Activated effector memory CD4-positive, alpha-beta T cell treated with anti-CD3 and anti-CD28 coated beads, Interleukin-2, amount 50 U/mL, for 16 hours (primary cell): ENCODE results near the gene TXNL1.
"Not testable (repeated sequence)": the region's sequence is repeated elsewhere in the genome, so short reads cannot be mapped to it uniquely, and the experiment has no call there.

Experiments
- DNase-seq: peaks from one replicate; pipeline ENCODE4 v3.0.0-alpha.2; 2020

Gene TXNL1

GRCh38 chr18:56643381-56643780 is 5.0 kb upstream of the TXNL1 start:
- DNase-seq, result no peak

GRCh38 chr18:56641714-56642337 is 3.4 kb upstream of the TXNL1 start:
- DNase-seq, result no peak

- no peak for DNase-seq
Measured at GRCh38 chr18:56639571-56639970, 1.2 kb upstream of the TXNL1 start.

- DNase-seq, result no peak
Measured at GRCh38 chr18:56639104-56639381, 651 bp upstream of the TXNL1 start.

- DNase-seq, result no peak
Measured at GRCh38 chr18:56637711-56638231, 621 bp downstream of the TXNL1 start.

- no peak for DNase-seq
Measured at GRCh38 chr18:56637176-56637575, 1.2 kb downstream of the TXNL1 start.

GRCh38 chr18:56635007-56635406 is 3.4 kb downstream of the TXNL1 start:
- DNase-seq, result no peak

GRCh38 chr18:56632070-56633022 is 6.0 kb downstream of the TXNL1 start:
- no peak for DNase-seq

- no peak for DNase-seq
Measured at GRCh38 chr18:56627991-56628390, 10.4 kb downstream of the TXNL1 start.

GRCh38 chr18:56615738-56616520 is 22.5 kb downstream of the TXNL1 start:
- no peak for DNase-seq

GRCh38 chr18:56606618-56607017 is 31.8 kb downstream of the TXNL1 start:
- no peak for DNase-seq

GRCh38 chr18:56598422-56598821 is 40.0 kb downstream of the TXNL1 start:
- DNase-seq, result no peak

- DNase-seq, result no peak
Measured at GRCh38 chr18:56593906-56594305, 44.5 kb downstream of the TXNL1 start.

- DNase-seq, result no peak
Measured at GRCh38 chr18:56580026-56580425, 58.4 kb downstream of the TXNL1 start.

- DNase-seq, result no peak
Measured at GRCh38 chr18:56579451-56579850, 58.9 kb downstream of the TXNL1 start.

GRCh38 chr18:56576826-56577573 is 61.4 kb downstream of the TXNL1 start:
- DNase-seq, result no peak

GRCh38 chr18:56575819-56576663 is 62.4 kb downstream of the TXNL1 start:
- DNase-seq, result no peak

- DNase-seq, result no peak
Measured at GRCh38 chr18:56574861-56575260, 63.5 kb downstream of the TXNL1 start.

- DNase-seq, result not testable (repeated sequence)
Measured at GRCh38 chr18:56572267-56572666, 66.1 kb downstream of the TXNL1 start.

- no peak for DNase-seq
Measured at GRCh38 chr18:56570978-56571377, 67.4 kb downstream of the TXNL1 start.

GRCh38 chr18:56569416-56569815 is 69.0 kb downstream of the TXNL1 start:
- no peak for DNase-seq

- DNase-seq, result no peak
Measured at GRCh38 chr18:56568986-56569385, 69.4 kb downstream of the TXNL1 start.
